HL-60 (cell line): ENCODE data around the gene MYH14.

ENCODE experiments used
- DNase-seq, 2 experiments: peaks; one replicate each; pipeline ENCODE4 v3.0.0-alpha.2; 2010 to 2020; ENCODE audit warnings: low read depth in 1 of 2, low spot score in 1 of 2
- H3K27ac ChIP-seq: fragments of 250-450 bp; sonication (Bioruptor Pico); replicated peaks from 2 replicates; pipeline ENCODE4 v1.5.1; 2020; ENCODE audit warnings: mild to moderate bottlenecking, moderate library complexity
- H3K27me3 ChIP-seq: fragments of 250-450 bp; sonication (Bioruptor Pico); 2 replicates; pipeline ENCODE4 v1.5.1; 2021; ENCODE audit warnings: mild to moderate bottlenecking, moderate library complexity; ENCODE audit not compliant: insufficient read depth, poor library complexity, severe bottlenecking
- H3K4me3 ChIP-seq: replicated peaks from 2 replicates; pipeline ENCODE4 v1.5.1; 2011; ENCODE audit warnings: mild to moderate bottlenecking, control low read depth, low read length; ENCODE audit not compliant: insufficient read depth
- CTCF ChIP-seq: IDR thresholded peaks from one replicate; pipeline ENCODE4 v1.5.1; 2011; ENCODE audit warnings: low read length, control low read depth, inconsistent platforms; ENCODE audit not compliant: insufficient read depth
- GABPA ChIP-seq: IDR thresholded peaks from 2 replicates; pipeline ENCODE4 v1.6.1; 2012; ENCODE audit warnings: low read depth
- POLR2AphosphoS5 ChIP-seq: IDR thresholded peaks from 2 replicates; pipeline ENCODE4 v1.6.1; 2012; ENCODE audit warnings: low read depth
- SPI1 ChIP-seq: IDR thresholded peaks from 2 replicates; pipeline ENCODE4 v1.6.1; 2012; ENCODE audit warnings: low read depth, mild to moderate bottlenecking, borderline replicate concordance
- TF ChIP-seq, protein P1 (sequence below): IDR thresholded peaks from 2 replicates; pipeline ENCODE4 v1.6.1; 2012; ENCODE audit warnings: low read depth; ENCODE audit not compliant: insufficient replicate concordance

The MYH14 gene

GRCh38 chr19:50276370-50277063 lies 73.1 kb downstream of the MYH14 start:
- no peak overlapping the region for H3K27ac ChIP-seq
- no peak overlapping the region for H3K4me3 ChIP-seq
- TF ChIP-seq SPI1 (no peak), POLR2AphosphoS5 (no peak), GABPA (no peak), CTCF (no peak)
- TF ChIP-seq, protein P1, sequence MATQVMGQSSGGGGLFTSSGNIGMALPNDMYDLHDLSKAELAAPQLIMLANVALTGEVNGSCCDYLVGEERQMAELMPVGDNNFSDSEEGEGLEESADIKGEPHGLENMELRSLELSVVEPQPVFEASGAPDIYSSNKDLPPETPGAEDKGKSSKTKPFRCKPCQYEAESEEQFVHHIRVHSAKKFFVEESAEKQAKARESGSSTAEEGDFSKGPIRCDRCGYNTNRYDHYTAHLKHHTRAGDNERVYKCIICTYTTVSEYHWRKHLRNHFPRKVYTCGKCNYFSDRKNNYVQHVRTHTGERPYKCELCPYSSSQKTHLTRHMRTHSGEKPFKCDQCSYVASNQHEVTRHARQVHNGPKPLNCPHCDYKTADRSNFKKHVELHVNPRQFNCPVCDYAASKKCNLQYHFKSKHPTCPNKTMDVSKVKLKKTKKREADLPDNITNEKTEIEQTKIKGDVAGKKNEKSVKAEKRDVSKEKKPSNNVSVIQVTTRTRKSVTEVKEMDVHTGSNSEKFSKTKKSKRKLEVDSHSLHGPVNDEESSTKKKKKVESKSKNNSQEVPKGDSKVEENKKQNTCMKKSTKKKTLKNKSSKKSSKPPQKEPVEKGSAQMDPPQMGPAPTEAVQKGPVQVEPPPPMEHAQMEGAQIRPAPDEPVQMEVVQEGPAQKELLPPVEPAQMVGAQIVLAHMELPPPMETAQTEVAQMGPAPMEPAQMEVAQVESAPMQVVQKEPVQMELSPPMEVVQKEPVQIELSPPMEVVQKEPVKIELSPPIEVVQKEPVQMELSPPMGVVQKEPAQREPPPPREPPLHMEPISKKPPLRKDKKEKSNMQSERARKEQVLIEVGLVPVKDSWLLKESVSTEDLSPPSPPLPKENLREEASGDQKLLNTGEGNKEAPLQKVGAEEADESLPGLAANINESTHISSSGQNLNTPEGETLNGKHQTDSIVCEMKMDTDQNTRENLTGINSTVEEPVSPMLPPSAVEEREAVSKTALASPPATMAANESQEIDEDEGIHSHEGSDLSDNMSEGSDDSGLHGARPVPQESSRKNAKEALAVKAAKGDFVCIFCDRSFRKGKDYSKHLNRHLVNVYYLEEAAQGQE = no peak
- DNase-seq = no peak
- H3K27me3 ChIP-seq = no peaks in the 10 kb centered on the region

DNA sequence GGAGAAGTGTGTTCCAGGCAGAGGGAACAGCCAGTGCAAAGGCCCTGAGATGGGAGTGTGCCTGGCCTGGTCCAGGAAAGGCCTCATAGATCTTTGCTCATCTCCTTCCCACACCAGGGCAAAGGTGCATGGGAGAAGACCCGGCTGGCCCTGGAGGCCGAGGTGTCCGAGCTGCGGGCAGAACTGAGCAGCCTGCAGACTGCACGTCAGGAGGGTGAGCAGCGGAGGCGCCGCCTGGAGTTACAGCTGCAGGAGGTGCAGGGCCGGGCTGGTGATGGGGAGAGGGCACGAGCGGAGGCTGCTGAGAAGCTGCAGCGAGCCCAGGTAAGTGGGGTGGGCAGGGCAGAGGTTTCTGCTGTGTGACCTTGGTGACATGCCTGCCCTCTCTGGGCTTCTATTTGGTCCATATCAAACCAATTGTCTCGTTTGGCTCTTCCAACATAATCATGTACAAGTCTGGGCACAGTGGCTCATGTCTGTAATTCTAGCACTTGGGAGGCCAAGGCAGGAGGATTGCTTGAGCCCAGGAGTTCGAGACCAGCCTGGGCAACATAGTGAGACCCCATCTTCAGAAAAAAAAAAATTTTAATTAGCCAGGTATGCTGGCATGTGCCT lies 74.7 kb downstream of the MYH14 start:
- Histone ChIP-seq H3K4me3 (no peak overlapping the region), H3K27ac (no peak overlapping the region), H3K27me3 (no peaks in the 10 kb centered on the region)
- TF ChIP-seq POLR2AphosphoS5 (no peak), SPI1 (no peak), CTCF (no peak), GABPA (no peak)
- TF ChIP-seq, protein P1 = no peak
- DNase-seq = no peak

GRCh38 chr19:50280074-50280473 lies 76.7 kb downstream of the MYH14 start:
- TF ChIP-seq POLR2AphosphoS5 = no peak
- no peak for TF ChIP-seq GABPA
- TF ChIP-seq CTCF = no peak
- no peak for TF ChIP-seq SPI1
- Histone ChIP-seq H3K4me3 (no peak overlapping the region), H3K27me3 (no peaks in the 10 kb centered on the region), H3K27ac (no peak overlapping the region)
- DNase-seq = no peak
